ENCODE data around the gene CPZ.

DNA sequence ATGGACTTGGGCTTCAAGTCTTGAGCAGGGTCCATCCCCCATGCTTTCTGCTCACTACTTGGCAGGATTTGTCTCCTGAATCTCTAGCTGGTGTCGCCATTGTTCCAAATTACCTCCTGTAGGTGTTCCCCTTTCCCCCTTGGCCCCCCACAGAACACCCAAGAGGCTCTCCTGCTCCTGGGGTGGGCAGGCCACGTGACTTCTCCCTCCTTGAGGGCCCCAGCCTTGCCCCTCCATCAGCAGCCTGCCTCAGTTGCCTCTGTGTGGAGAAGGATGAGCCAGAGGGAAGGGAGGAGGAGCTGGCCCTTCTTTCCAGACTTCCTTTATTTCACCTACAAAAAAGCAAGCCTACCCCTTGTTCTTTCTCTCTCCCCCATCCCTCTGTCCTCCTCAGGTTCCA is 10.5 kb upstream of the CPZ start:
- TF ChIP-seq TAF1 (IDR thresholded peaks at IDR 0.05; ENCODE audit: low read depth), result no peak
- no peak for TF ChIP-seq EGR1 (IDR thresholded peaks at IDR 0.05)
- TF ChIP-seq RAD21 (IDR thresholded peaks at IDR 0.05; ENCODE audit: low read depth), result no peak
- TF ChIP-seq, protein P1, sequence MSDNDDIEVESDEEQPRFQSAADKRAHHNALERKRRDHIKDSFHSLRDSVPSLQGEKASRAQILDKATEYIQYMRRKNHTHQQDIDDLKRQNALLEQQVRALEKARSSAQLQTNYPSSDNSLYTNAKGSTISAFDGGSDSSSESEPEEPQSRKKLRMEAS (IDR thresholded peaks at IDR 0.05), result no peak
- no peak for TF ChIP-seq CEBPB (IDR thresholded peaks at IDR 0.05)
- TF ChIP-seq, protein P2, sequence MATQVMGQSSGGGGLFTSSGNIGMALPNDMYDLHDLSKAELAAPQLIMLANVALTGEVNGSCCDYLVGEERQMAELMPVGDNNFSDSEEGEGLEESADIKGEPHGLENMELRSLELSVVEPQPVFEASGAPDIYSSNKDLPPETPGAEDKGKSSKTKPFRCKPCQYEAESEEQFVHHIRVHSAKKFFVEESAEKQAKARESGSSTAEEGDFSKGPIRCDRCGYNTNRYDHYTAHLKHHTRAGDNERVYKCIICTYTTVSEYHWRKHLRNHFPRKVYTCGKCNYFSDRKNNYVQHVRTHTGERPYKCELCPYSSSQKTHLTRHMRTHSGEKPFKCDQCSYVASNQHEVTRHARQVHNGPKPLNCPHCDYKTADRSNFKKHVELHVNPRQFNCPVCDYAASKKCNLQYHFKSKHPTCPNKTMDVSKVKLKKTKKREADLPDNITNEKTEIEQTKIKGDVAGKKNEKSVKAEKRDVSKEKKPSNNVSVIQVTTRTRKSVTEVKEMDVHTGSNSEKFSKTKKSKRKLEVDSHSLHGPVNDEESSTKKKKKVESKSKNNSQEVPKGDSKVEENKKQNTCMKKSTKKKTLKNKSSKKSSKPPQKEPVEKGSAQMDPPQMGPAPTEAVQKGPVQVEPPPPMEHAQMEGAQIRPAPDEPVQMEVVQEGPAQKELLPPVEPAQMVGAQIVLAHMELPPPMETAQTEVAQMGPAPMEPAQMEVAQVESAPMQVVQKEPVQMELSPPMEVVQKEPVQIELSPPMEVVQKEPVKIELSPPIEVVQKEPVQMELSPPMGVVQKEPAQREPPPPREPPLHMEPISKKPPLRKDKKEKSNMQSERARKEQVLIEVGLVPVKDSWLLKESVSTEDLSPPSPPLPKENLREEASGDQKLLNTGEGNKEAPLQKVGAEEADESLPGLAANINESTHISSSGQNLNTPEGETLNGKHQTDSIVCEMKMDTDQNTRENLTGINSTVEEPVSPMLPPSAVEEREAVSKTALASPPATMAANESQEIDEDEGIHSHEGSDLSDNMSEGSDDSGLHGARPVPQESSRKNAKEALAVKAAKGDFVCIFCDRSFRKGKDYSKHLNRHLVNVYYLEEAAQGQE (IDR thresholded peaks at IDR 0.05; ENCODE audit: low read depth), result no peak
- TF ChIP-seq YY1 (IDR thresholded peaks at IDR 0.05; ENCODE audit: low read depth), result no peak
- TF ChIP-seq NFIC (IDR thresholded peaks at IDR 0.05), result no peak
- no peak for TF ChIP-seq EP300 (IDR thresholded peaks at IDR 0.05; ENCODE audit: borderline replicate concordance)

Data from Ishikawa (cell line).